Measurements from ENCODE around the gene KCNQ4.

GRCh38 chr1:40766017-40766416, 17.6 kb upstream of the KCNQ4 start:
- TF ChIP-seq, protein P1, sequence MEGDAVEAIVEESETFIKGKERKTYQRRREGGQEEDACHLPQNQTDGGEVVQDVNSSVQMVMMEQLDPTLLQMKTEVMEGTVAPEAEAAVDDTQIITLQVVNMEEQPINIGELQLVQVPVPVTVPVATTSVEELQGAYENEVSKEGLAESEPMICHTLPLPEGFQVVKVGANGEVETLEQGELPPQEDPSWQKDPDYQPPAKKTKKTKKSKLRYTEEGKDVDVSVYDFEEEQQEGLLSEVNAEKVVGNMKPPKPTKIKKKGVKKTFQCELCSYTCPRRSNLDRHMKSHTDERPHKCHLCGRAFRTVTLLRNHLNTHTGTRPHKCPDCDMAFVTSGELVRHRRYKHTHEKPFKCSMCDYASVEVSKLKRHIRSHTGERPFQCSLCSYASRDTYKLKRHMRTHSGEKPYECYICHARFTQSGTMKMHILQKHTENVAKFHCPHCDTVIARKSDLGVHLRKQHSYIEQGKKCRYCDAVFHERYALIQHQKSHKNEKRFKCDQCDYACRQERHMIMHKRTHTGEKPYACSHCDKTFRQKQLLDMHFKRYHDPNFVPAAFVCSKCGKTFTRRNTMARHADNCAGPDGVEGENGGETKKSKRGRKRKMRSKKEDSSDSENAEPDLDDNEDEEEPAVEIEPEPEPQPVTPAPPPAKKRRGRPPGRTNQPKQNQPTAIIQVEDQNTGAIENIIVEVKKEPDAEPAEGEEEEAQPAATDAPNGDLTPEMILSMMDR (IDR thresholded peaks at IDR 0.05; ENCODE audit: low read depth, low read length): no peak
- no peak for TF ChIP-seq EZH2phosphoT487 (IDR thresholded peaks at IDR 0.05; ENCODE audit: low read depth)
